HG03571 (cell line): ENCODE measurements around the gene RAB3D.
"Not testable (repeated sequence)": the region's sequence is repeated elsewhere in the genome, so short reads cannot be mapped to it uniquely, and the experiment has no call there.

Experiments used
- ATAC-seq: cut with Tn5 transposase; IDR thresholded peaks from one replicate; pipeline ENCODE4 v1.9.1; 2021; ENCODE audit not compliant: unreplicated experiment

RAB3D gene

DNA sequence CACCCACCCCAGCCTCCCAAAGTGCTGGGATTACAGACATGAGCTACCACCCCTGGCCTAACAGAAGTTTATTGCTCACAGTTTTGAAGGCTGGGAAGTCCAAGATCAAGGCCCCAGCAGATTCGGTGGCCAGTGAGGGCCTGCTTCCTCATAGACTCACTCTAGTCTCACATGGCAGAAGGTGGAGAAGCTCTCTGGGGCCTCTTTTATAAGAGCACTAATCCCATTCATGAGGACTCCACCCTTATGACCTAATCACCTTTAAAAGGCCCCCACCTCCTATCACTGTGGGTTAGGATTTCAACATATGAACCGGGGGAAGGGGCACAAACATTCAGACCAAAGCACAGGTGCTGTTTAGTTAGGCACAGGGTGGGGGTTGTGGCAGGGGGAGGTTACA, 28.1 kb upstream of the RAB3D start:
- ATAC-seq = no peak

DNA sequence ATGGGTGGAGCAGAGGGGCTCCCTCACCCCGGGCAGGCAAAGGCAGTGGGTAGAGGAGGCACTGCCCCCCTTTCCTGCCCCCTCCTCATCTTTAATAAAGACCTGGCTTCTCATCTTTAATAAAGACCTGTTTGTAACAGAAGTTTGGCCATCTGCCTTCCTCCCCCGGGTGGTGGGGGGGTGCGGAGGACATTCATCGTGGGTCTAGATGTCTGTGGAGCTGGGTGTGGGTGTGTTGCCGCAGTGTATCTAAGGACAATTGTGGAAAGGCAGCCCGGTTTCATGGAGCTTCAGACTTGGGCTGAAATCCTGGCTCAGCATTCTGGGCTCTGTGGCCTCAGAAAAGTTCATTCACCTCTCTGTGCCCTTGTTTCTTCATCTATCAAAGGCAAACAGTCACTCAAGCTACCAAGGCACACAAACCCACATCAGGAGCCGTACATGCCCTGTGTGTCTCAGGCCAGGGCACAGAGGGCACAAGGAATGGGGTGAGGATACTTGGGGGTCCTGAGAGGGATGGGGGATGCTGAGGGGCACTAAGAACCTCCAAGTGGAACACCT, 26.2 kb upstream of the RAB3D start:
- no peak for ATAC-seq

DNA sequence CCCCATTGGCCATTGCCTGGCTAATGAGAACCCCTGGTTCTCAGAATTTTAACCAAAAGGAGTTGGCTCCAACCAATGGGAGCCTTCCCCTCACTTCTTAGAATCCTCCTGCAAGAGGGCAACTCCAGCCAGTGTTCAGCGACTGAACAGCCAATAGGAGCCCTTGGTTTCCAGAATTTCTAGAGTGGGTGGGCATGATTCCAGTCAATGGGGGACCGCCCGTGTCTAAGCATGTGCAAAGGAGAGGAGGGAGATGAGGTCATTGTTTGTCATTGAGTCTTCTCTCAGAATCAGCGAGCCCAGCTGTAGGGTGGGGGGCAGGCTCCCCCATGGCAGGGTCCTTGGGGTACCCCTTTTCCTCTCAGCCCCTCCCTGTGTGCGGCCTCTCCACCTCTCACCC, 25.5 kb upstream of the RAB3D start:
- no peak for ATAC-seq

DNA sequence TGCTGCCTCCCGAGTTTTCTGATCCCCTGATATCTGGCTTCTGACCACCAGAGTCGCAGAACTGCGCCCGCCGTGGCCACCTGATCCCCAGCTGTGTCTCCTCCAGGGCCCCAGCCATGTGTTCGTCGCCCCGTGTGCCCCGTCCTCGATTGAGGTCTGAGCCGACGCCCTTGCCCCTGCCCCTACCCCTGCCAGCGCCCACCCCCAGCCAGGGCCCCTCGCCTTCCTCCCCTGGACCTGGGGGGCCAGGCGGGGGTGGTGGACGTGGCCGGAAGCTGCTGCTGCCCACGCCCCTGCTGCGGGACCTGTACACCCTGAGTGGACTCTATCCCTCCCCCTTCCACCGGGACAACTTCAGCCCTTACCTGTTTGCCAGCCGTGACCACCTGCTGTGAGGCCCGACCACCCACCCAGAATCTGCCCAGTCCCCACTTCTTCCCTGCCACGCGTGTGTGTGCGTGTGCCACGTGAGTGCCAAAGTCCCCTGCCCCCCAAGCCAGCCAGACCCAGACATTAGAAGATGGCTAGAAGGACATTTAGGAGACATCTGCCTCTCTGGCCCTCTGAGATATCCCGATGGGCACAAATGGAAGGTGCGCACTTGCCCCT, 24.9 kb upstream of the RAB3D start:
- ATAC-seq = no peak

DNA sequence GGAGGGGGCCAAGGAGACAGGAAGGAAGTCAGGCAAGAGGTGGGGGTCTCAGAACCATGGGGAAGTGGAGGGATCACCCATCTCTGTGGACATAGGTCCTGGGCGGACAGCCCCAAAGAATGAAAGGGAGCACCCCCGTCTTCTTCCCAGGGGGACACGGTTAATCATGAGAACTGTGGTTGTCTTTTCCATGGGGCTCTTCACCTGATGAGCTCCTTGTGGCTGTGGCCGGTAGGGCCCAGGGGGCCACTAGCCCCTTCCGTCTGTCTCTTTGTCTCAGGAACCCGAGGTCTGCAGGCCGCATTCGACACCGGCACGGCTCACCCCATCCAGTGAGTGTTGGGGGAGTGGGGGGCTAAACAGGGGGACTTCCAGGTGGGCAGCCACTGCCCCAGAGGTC, 24.4 kb upstream of the RAB3D start:
- no peak for ATAC-seq

DNA sequence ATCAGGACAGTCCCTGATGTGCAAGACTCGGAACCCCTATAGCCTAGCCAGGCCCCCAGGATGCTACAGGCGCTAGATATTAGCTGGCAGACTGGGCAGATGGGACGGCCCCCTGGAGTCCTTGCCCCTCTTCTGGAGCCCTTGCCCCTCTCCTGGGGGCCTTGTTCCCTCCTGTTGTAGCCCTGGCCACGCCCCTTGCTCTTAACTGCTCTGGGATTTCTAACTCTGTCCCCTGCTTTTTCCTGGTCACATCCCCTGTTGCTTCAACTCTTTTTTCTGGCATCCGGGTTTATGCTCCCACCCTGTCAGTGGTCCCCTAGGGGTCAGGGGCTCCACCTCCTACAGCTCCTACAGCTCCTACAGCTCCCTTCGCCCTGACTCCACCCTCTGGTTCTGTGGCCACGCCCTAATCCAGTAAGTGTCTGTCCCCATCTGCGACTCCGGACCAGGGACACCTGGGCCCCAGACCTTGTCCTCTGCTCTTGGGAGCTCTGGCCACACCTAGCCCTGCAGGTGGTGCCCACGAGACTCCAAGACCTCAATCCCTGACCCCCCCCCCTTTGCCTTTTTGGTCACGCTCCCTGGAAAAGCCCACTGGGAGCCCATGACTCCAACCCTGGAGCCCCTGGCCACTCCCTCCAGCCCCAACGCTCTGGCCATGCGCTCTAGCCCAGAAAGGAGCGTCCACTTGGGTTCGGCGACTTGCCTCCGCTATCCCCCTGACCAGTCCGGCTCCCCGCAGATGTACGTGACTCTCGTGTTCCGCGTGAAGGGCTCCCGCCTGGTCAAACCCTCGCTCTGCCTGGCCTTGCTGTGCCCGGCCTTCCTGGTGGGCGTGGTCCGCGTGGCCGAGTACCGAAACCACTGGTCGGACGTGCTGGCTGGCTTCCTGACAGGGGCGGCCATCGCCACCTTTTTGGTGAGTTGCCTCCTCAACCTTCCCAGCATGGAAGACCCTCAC, 22.6 kb upstream of the RAB3D start:
- ATAC-seq = no peak

DNA sequence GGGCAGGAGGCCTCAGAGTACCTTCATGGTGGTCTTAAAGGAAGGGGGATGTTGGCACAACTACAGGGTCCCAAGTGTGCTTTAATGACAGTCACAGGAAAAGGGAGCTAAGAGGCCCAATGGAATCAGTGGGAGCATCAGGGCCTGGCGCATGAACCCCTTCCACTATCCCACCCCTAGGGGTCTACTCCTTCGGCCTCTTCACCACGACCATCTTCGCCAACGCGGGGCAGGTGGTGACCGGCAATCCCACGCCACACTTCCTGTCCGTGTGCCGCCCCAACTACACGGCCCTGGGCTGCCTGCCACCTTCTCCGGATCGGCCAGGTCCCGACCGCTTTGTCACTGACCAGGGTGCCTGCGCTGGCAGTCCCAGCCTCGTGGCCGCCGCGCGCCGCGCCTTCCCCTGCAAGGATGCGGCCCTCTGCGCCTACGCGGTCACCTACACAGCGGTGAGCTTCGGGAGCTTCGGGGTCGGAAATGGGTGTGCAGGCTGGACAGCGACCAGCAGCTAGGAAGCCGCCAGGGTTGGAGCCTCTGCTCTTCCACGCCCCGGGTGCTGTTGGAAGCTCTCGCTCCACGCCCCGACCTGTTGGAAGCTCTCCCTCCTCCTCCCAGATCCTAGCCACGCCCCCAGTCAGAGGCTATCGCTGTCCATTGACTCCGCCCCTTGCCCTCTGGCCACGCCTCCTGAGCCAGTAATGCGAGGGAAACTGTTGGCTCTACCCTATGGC, 21.7 kb upstream of the RAB3D start:
- no peak for ATAC-seq

DNA sequence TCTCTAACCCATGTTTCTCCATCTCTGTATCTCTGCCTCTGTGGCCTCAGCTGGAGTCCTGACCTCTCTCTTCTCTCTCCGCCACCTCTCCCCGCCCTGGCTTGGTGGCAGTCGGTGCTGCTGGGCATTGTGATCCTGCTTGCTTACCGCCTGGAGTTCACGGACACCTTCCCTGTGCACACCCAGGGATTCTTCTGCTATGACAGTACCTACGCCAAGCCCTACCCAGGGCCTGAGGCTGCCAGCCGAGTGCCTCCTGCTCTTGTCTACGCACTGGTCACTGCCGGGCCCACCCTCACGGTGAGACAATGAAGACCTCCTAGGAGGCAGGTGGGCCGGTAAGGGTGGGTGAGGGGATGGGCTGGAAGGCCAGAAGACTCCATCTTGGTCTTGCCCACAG, 20.0 kb upstream of the RAB3D start:
- no peak for ATAC-seq

DNA sequence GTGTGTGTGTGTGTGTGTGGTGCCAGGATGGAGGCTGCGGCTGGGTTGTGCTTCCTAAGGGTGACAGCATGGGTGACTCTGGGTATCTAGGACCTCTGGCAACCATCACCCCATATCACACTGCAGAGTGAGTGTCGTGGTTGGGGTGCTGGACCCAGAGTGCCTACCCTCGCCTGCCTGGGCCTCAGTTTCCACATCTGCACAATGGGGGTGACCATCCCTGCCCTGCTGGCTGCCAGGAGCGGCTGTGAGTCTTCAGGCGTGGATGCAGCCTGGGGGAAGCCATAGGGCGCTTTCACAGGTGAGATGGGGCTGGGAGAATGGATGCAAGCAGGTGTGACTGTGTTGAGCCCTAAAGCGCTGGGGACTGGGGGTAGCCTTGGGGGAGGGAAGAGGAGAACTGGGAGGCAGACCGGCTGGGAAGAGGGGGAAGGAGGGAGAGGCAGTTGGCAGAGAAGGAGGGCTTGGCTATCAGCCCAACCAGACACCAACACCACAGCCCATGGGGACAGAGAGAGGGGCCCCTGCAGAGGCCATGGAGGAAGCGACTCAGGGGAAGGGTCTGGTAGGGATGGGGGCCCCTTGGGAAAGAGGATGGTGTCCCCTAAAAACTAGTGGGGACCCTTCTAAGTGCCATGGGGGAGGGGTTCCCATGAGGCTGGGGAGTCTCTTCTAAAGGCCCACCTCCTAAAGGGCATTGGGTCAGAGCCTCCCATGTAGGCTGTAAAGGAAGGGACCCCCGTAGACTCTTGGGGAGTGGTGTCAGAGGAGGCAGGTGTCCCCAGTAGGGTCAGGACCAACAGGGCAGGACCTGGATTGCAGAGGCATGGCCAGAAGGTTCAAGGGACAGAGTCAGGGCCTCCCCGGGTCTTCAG, 17.5 kb upstream of the RAB3D start:
- ATAC-seq = no peak

DNA sequence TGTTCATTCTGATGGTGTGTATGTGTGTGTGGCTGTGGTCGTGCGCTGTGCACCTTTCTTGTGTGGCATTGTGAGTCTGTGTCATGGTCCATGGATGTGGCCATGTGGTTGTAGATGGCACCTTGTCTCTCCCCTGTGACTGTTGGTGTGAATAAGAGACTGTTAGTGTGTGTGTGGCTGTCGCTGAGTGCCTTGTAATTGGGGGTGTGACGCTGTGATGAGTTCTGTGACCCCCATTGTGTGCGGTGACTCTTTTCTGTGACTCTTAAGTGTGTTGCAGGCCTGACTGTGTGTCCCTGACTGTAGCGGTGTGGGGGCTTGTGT, 16.6 kb upstream of the RAB3D start:
- ATAC-seq = no peak

DNA sequence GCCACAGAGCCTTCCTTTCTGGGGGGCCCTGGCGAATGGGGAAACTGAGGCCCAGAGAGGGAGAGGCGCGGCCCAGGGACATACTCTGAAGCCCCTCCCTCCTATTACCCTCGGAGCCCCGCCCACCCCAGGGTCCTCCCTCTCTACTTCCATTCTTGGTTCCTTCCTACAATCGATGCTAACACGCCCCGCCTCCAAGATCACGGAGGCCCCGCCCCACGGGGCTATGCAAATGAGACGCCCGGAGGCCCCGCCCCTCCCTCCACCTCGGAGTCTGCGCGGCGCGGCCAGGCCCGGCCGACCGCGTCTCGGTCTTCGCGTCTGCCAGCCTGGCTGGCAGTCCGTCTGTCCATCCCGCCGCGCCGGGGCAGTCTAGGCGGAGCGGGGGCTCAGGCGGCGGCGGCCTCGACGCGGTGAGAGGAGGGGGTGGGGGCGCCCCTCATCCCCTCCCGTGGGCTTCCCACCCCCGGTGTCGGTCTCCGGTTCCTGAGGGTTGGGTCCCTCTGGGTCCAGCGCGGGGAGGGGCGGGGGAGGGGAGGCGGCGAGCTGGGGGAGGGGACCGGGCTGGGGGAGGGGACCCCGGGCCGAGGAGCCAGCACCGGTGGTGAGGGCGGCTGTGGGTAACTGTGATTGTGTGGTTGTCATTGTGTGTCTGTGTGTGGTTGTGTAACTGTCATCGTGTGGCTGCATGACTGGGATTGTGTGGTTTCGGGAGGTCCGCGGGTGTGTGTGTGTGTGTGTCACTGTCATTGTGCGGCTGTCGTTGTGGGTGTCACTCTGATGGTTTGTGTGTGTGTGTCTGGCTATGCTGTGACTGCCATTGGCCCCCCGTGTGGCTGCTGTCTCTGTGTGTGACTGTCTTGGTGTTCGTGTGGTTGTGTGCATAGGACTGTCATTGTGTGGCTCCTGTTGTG, 16.0 kb upstream of the RAB3D start, which contains the start of gene PLPPR2:
TSS of gene PLPPR2 (plus strand) at position 273 of the 914 bp plus-strand sequence. CDS start 2,242 bp downstream, outside the sequence.
- no peak for ATAC-seq

DNA sequence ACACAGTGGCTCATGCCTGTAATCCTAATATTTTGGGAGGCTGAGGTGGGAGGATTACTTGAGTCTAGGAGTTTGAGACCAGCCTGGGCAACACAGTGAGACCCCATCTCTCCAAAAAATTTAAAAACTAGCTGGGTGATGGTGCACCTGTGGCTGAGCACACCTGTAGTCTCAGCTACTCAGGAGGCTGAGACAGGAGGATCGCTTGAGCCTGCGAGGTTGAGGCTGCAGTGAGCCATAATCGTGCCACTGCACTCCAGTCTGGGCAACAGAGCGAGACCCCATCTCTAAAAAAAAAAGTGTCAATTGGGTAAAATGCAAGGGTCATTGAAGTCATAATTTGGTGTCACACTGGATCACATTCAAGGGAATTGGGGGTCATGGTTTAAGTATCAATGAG, 14.6 kb upstream of the RAB3D start:
- not testable (repeated sequence) for ATAC-seq

DNA sequence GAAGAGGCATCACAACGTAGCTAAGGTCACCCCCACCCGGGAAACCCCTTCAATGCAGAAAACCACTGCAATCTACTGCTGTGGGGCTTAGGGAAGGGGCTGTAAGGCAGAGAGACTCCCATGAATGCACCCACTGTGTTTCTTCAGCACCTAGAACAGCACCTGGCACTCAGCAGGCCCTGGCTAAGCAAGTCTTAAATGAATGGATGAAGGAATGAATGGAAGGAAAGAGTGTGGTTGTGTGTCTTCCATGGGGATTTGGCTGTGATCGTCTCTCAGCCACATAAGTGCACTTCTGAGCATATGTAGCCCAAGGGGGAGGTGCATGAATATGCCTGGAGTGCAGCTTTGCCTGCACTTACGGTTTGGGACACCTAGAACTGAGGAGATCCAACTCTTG, 9.7 kb upstream of the RAB3D start:
- ATAC-seq = no peak

DNA sequence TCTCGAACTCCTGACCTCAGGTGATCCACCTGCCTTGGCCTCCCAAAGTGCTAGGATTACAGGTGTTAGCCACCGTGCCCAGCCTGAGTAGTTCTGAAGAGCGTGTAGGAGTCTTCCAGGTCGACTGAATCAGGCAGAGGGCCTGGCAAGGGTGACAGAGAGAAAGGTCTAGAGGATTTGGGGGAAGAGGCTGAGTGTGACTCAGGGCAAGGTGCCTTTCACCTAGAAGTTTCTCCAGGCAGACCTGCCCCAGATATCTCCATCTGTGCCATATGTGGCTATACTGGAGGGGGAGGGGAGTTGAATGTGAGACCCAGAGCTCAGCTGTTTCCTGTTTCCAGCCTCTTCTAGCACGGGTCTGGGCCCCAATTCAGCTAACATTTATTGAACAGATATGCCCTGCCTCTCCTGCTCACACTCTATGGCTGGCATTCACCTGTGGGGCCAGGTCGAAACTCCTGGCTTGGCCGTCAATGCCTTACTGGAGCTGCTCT, 8.1 kb upstream of the RAB3D start:
- ATAC-seq = no peak

DNA sequence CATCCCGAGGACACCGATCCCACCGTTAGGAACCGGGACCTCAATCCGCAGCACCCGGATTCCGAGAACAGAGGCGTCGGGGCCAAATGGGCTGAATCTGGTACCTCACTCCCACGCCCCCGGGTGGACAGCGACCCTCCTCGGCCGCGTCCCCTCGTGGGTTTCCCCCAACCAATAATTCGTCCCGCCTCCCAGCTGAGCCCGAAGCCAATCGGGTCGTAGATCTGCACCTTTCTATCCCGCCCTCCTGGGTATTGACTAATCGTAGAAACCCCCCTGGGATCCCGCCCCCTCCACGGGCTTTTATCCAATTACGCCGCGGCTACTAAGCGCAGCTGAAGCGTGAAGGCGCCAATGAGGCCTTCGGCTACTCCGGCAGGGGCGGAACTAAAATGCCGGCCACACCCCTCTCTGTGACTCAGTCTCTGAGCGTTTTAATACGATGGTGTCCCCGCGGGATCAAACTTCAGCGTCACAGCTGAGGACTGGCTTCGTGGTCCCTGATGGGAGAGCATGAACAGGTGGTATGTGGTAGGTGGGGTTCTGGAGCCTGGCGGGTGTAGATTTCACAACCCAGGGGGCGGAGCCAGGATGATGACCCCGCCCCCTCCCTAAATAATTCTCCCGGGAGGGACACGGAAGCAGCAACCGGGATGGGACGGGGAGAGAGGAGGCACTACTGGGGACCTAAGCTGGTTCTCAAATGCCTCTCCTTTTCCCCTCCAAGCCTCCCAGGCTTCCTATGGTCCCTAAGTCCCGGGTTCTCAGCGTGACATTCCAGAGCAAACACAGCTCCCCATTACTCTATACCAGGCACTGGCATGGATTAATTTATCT, 6.9 kb upstream of the RAB3D start, which contains the start of the genes CCDC159 and TMEM205:
TSS of gene CCDC159 (plus strand) at position 416 of the 837 bp plus-strand sequence. CDS start at position 504, 88 bp downstream.
TSS of gene TMEM205 (minus strand) at position 165 of the 837 bp plus-strand sequence. CDS start 649 bp downstream, outside the sequence.
- peak; percentile 77 for ATAC-seq

DNA sequence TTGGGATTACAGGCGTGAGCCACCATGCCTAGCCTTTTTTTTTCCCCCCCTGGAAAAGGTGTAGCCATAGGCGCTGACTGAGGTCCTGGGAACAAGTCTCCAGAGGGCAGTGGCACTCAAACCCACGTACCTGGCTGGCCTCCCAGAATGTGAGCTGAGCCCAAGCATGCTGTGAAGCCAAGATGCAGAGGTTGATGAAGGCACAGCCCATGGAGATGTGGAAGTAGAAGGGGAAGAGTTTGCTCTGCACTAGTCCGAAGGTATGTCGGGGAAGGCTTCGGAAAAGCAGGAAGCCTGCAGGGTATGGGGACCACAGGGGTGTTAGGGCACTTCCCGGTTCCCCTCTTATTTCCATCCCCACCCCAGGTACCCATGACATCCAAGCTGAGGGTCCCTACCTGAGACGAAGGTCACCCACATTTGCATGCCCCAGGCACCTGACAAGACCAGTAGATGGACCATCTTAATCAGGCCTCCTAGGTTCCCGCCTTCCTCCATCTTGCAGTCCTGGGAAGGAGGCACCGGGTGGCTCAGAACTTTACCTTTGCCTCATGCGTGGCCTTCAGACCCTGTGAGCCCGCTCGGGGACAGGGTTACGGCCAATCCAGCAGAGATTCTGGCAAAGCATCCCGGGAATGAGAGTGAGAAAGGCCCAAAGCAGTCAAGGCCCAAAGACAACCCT, 5.8 kb upstream of the RAB3D start:
- no peak for ATAC-seq

DNA sequence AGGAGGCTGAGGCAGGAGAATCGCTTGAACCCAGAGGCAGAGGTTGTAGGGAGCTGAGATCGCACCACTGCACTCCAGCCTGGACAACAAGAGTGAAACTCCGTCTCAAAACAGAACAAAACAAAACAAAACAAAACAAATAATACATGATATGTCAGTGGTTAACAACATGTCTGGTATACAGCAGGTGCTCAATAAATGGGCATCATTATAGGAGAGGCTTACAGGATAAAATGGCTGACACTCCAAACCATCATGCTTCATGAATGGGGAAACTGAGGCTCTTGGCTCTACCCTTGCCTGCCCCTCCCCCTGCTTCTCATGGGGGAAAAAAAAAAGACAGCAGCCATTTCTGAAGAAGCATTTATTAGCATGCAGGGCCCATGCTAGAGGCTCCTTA, 3.0 kb upstream of the RAB3D start:
- ATAC-seq = no peak

DNA sequence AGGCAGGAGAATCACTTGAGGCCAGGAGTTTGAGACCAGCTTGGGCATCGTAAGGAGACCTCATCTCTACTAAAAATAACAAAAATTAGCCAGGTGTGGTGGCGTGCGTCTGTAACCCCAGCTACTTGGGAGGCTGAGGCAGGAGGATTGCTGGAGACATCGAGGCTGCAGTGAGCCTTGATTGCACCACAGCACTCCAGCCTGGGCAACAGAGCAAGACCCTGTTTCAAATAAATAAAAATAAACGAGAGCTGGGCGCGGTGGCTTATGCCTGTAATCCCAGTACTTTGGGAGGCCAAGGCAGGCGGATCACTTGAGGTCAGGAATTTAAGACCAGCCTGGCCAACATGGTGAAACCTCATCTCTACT, 626 bp upstream of the RAB3D start:
- ATAC-seq = not testable (repeated sequence)
